Brain microvascular endothelial cell (primary cell): ENCODE measurements around the gene FBXW5.

Source experiments
- DNase-seq: peaks from one replicate; pipeline ENCODE4 v3.0.0-alpha.2; 2020
- H3K27ac ChIP-seq: fragments of 250-450 bp; sonication (Bioruptor Pico); 2 replicates; pipeline ENCODE4 v1.5.1; 2020; ENCODE audit warnings: mild to moderate bottlenecking, moderate library complexity
- H3K27me3 ChIP-seq: fragments of 250-450 bp; sonication (Bioruptor Pico); replicated peaks from 2 replicates; pipeline ENCODE4 v1.5.1; 2020; ENCODE audit warnings: mild to moderate bottlenecking
- H3K36me3 ChIP-seq: fragments of 250-450 bp; sonication (Bioruptor Pico); replicated peaks from 2 replicates; pipeline ENCODE4 v1.5.1; 2020; ENCODE audit warnings: mild to moderate bottlenecking
- H3K4me3 ChIP-seq: 2 replicates; pipeline ENCODE4 v1.5.1; 2011; ENCODE audit warnings: low read depth, mild to moderate bottlenecking, control low read depth, low read length, moderate library complexity
- CTCF ChIP-seq: IDR thresholded peaks from 2 replicates; pipeline ENCODE4 v1.5.1; 2011; ENCODE audit warnings: low read depth, mild to moderate bottlenecking, moderate library complexity, low read length, control low read depth, inconsistent platforms; ENCODE audit errors: missing control alignments
- in situ Hi-C: cut with HindIII; loops from 2 replicates; pipeline ENCODE4 v1.10.0; 2017; ENCODE audit warnings: low sequenced_read_pairs, low pct_ligation_motif_present

The FBXW5 gene

DNA sequence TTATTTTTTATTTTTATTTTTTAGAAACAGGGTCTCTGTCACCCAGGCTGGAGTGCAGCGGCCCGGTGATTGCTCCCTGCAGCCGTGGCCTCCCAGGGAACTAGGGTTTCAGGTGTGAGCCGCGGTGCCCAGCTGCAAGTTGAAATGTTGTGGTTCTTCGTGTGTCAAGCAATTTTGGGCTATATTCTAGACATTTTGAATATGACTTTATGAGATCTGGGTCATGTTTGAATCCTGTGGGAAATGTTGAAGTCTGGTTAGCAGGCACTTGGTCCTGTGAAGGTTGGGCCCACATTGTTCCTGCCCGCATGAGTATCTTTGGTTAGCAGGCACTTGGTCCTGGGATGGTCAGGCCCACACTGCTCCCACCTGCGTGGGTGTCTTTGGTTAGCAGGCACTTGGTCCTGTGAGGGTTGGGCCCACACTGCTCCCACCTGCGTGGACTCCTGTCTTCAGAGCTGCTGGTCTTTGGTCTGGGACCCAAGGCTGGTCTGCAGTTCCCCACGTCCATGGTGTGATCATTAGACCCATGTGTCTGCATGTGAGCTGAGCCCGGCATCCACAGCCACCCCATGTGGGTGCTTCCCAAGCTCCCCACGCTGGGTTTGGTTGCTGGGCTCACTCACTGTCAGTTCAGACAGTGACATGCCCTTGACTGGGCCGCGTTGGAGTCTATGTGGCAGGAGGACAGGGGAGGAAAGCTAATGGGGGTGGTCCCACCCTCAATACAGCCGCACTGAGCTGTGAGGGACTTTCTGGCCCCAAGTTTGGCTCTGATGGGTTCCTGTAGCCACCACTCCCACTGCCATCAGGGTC lies 7.1 kb downstream of the FBXW5 start:
- Histone ChIP-seq H3K27me3 (no peaks in the 10 kb centered on the region), H3K4me3 (no peak overlapping the region), H3K36me3 (peaks cover 36% of the 10 kb centered on the region), H3K27ac (no peak overlapping the region)
- no peak for TF ChIP-seq CTCF
- in situ Hi-C loops, result loop anchor here (25.0 kb wide), 1 partner anchor 100 kb away; the partner anchor contains the start of genes ABCA2, FUT7 and NPDC1
- DNase-seq, result no peak

GRCh38 chr9:136936645-136937170 lies 7.8 kb downstream of the FBXW5 start:
- no peaks in the 10 kb centered on the region for H3K27me3 ChIP-seq
- H3K36me3 ChIP-seq, result peaks cover 29% of the 10 kb centered on the region
- H3K4me3 ChIP-seq, result no peak overlapping the region
- no peak for TF ChIP-seq CTCF
- H3K27ac ChIP-seq, result no peak overlapping the region
- in situ Hi-C loops, result loop anchor here (25.0 kb wide), 1 partner anchor 101 kb away; the partner anchor contains the start of genes ABCA2, FUT7 and NPDC1
- DNase-seq, result no peak

- no peaks in the 10 kb centered on the region for H3K27me3 ChIP-seq
- in situ Hi-C loops, result loop anchor here (25.0 kb wide), 1 partner anchor 102 kb away; the partner anchor contains the start of genes ABCA2, FUT7 and NPDC1
- no peak overlapping the region for H3K4me3 ChIP-seq
These were observed 8.9 kb downstream of the FBXW5 start for GRCh38 chr9:136935651-136936050.

DNA sequence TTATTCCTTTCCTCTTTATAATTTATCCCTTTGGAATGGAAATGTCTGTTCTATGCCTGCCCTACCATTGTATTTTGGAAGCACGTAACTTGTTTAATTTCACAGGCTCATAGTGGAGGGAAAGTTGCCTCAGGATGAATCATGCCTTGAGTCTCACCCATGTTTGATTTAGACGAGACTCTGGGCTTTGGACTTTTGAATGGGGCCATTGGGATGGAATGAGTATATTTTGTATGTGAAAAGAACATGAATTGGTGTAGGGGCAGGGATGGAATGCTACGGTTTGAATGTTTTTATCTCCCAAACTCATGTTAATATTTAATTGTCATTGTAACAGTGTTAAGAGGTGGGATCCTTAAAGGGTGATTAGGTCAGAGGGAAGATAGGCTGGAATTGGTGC lies 10.3 kb downstream of the FBXW5 start:
- in situ Hi-C loops, result loop anchor here (25.0 kb wide), 1 partner anchor 103 kb away; the partner anchor contains the start of genes ABCA2, FUT7 and NPDC1
- no peak for TF ChIP-seq CTCF

More at GRCh38 chr9:136935651-136936050, 8.9 kb downstream of the FBXW5 start:
- Histone ChIP-seq H3K27ac (no peak overlapping the region), H3K36me3 (peaks cover 18% of the 10 kb centered on the region)
- DNase-seq, result no peak
- TF ChIP-seq CTCF, result no peak

GRCh38 chr9:136931611-136932130 lies 12.9 kb downstream of the FBXW5 start:
- peaks cover under 1% of the 10 kb centered on the region for H3K36me3 ChIP-seq
- no peak overlapping the region for H3K27ac ChIP-seq
- no peak for DNase-seq
- no peaks in the 10 kb centered on the region for H3K27me3 ChIP-seq
- in situ Hi-C loops, result loop anchor here (25.0 kb wide), 1 partner anchor 106 kb away; the partner anchor contains the start of genes ABCA2, FUT7 and NPDC1
- no peak for TF ChIP-seq CTCF
- no peak overlapping the region for H3K4me3 ChIP-seq

More for the DNA sequence above, 10.3 kb downstream of the FBXW5 start:
- Histone ChIP-seq H3K36me3 (peaks cover 5% of the 10 kb centered on the region), H3K4me3 (no peak overlapping the region), H3K27ac (no peak overlapping the region), H3K27me3 (no peaks in the 10 kb centered on the region)
- DNase-seq, result no peak
